CD4-positive, alpha-beta T cell (primary cell): Measurements from ENCODE around the gene GPR143. TPM values are rescaled to one million over a fixed set of nuclear protein-coding genes. Genes with fewer than 3 reads are reported as not detected.
"Not testable (repeated sequence)": the region's sequence is repeated elsewhere in the genome, so short reads cannot be mapped to it uniquely, and the experiment has no call there.

Source experiments
- ATAC-seq: fragments of 200-7000 bp; cut with Tn5 transposase; one replicate; pipeline ENCODE4 v1.10.0; 2022; ENCODE audit warnings: mild to moderate bottlenecking; ENCODE audit not compliant: poor library complexity
- CTCF ChIA-PET: fragments of 350-600 bp; sonication (Branson Sonifier 250); formaldehyde crosslinking; loops from one replicate; lab custom pipeline; 2021; ENCODE audit warnings: antibody characterized with exemption, inconsistent platforms; lab: Charles Lee
- POLR2A ChIA-PET: fragments of 350-600 bp; sonication (Branson Sonifier 250); formaldehyde crosslinking; loops from one replicate; lab custom pipeline; 2021; ENCODE audit warnings: antibody characterized with exemption, inconsistent platforms; lab: Charles Lee
- DNase-seq, 14 experiments: peaks; one replicate each; pipeline ENCODE4 v3.0.0-alpha.2; 2013 to 2020; ENCODE audit warnings: mixed read lengths in 2 of 14
- H3K27ac ChIP-seq, 2 donors: one replicate each; pipeline versions ENCODE4 v1.5.1 to v1.7.0; 2013; ENCODE audit warnings: low read length in 2 of 2, low read depth in 1 of 2, mild to moderate bottlenecking in 1 of 2
- H3K27me3 ChIP-seq, 2 experiments: 1 replicate in 1 of 2; 2 replicates in 1 of 2; pipeline versions ENCODE4 v1.6.1 to v1.7.0; 2013; ENCODE audit warnings: low read length in 2 of 2, control low read depth in 1 of 2, mild to moderate bottlenecking in 1 of 2, moderate library complexity in 1 of 2; ENCODE audit not compliant: insufficient read depth in 2 of 2, control insufficient read depth in 1 of 2
- H3K36me3 ChIP-seq: one replicate; pipeline ENCODE4 v1.6.1; 2013; ENCODE audit warnings: low read length, control low read depth; ENCODE audit not compliant: insufficient read depth
- H3K4me1 ChIP-seq: one replicate; pipeline ENCODE4 v1.6.1; 2013; ENCODE audit warnings: low read length, control low read depth; ENCODE audit not compliant: insufficient read depth
- H3K4me3 ChIP-seq: one replicate; pipeline ENCODE4 v1.5.1; 2013; ENCODE audit warnings: mild to moderate bottlenecking, low read length, moderate library complexity
- H3K9me3 ChIP-seq, 2 experiments: 1 replicate in 1 of 2; 2 replicates in 1 of 2; pipeline versions ENCODE4 v1.6.1 to v1.7.0; 2013; ENCODE audit warnings: low read length in 2 of 2, mild to moderate bottlenecking in 2 of 2, control low read depth in 1 of 2, moderate library complexity in 1 of 2; ENCODE audit not compliant: control insufficient read depth in 1 of 2, insufficient read depth in 1 of 2
- H3K27ac Mint-ChIP-seq: one replicate; pipeline ENCODE4 v1.8.0; 2020; ENCODE audit warnings: mixed read lengths
- H3K27me3 Mint-ChIP-seq: one replicate; pipeline ENCODE4 v1.8.0; 2021; ENCODE audit warnings: mixed read lengths
- H3K36me3 Mint-ChIP-seq: one replicate; pipeline ENCODE4 v1.8.0; 2021; ENCODE audit warnings: low read depth, mixed read lengths
- H3K4me1 Mint-ChIP-seq: one replicate; pipeline ENCODE4 v1.8.0; 2021; ENCODE audit warnings: low read depth, mixed read lengths
- H3K4me3 Mint-ChIP-seq: one replicate; pipeline ENCODE4 v1.8.0; 2020; ENCODE audit warnings: mild to moderate bottlenecking, mixed read lengths
- H3K9me3 Mint-ChIP-seq: one replicate; pipeline ENCODE4 v1.8.0; 2020; ENCODE audit warnings: mixed read lengths
- intact Hi-C, 2 experiments: fragments of 100-400 bp; cut with DNase I in 1 of 2; cut with micrococcal nuclease in 1 of 2; formaldehyde crosslinking; loops; one replicate each; pipeline versions ENCODE4 v1.15.1 to v1.9.0; 2023 to 2025; cut with DNase I, micrococcal nuclease
- polyA plus RNA-seq, 2 donors: library from polyadenylated mRNA; unstranded; fragments of 120-200 nt; gene quantifications; one replicate each; pipeline ENCODE4 v1.2.1, GENCODE V29; 2013
- total RNA-seq, 174 experiments: library from RNA in 2 of 174; stranded (reverse) in 2 of 174; gene quantifications; one replicate each; pipeline ENCODE4 v1.2.3 and lab custom pipeline; 2021 to 2026
- TF ChIP-seq, protein P1 (sequence below): fragments of 200-600 bp; IDR thresholded peaks from one replicate; pipeline ENCODE4 v1.8.0; 2022; ENCODE audit warnings: antibody characterized with exemption, mild to moderate bottlenecking

GPR143 gene
- total RNA-seq (not detected), total RNA-seq (lab: John Stamatoyannopoulos, UW) (0 to 0.06 (median 0) reads per million in 172 experiments)
- polyA plus RNA-seq (2013, experiment 1 of 2): 0.04 TPM
- 0.11 TPM for polyA plus RNA-seq (2013, experiment 2 of 2)

DNA sequence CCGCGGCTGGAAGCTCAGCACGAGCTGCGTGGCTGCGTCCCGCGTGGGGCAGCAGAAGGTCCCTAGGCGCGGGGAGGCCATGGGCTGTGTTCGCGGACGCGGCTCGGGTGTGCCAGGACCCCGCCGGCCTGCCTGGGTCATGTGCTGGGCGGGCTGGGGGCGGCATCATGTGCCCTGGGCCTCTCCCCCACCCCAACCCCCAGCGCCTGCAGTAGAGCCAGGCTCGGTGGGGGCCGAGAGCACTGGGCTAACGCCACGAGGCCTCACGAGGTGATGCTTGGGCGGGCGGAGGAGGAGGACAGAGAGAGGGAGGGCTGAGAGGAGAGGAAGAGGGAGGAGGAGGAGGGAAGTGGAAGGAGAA, at the start of gene GPR143:
TSS of gene GPR143 (minus strand) at position 111 of the 361 bp plus-strand sequence. CDS start at position 81, 30 bp downstream.
- H3K27me3 Mint-ChIP-seq: peaks cover 22% of the 10 kb centered on the region
- Histone ChIP-seq H3K9me3 (no peaks in the 10 kb centered on the region), H3K4me1 (no peaks in the 10 kb centered on the region), H3K4me3 (no peak within 1 kb of the TSS), H3K27me3 (peaks cover 0 to 2% of the 10 kb centered on the region in 2 experiments), H3K36me3 (no peaks in the 10 kb centered on the region), H3K27ac (no peak within 1 kb of the TSS)
- POLR2A ChIA-PET: no interaction called here
- TF ChIP-seq, protein P1, sequence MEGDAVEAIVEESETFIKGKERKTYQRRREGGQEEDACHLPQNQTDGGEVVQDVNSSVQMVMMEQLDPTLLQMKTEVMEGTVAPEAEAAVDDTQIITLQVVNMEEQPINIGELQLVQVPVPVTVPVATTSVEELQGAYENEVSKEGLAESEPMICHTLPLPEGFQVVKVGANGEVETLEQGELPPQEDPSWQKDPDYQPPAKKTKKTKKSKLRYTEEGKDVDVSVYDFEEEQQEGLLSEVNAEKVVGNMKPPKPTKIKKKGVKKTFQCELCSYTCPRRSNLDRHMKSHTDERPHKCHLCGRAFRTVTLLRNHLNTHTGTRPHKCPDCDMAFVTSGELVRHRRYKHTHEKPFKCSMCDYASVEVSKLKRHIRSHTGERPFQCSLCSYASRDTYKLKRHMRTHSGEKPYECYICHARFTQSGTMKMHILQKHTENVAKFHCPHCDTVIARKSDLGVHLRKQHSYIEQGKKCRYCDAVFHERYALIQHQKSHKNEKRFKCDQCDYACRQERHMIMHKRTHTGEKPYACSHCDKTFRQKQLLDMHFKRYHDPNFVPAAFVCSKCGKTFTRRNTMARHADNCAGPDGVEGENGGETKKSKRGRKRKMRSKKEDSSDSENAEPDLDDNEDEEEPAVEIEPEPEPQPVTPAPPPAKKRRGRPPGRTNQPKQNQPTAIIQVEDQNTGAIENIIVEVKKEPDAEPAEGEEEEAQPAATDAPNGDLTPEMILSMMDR: no peak
- intact Hi-C loops: no loop called here
- H3K4me1 Mint-ChIP-seq: no peaks in the 10 kb centered on the region
- no peaks in the 10 kb centered on the region for H3K9me3 Mint-ChIP-seq
- ATAC-seq (no peak), DNase-seq (no peak)
- no peak within 1 kb of the TSS for H3K27ac Mint-ChIP-seq
- H3K36me3 Mint-ChIP-seq: no peaks in the 10 kb centered on the region
- no peak within 1 kb of the TSS for H3K4me3 Mint-ChIP-seq
- CTCF ChIA-PET: no interaction called here

DNA sequence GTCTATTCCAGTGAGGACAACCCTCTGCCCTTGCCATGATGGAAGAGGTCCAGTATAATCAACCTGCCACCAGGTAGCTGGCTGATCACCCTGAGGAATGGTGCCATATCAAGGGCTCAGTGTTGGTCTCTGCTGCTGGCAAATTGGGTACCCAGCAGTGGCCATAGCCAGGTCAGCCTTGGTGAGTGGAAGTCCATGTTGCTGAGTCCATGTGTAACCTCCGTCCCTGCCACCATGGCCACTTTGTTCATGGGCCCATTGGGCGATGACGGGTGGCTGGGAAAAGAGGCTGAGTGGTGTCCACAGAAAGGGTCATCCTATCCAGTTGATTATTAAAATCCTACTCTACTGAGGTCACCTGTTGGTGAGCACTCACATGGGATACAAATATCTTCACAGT, 45.4 kb upstream of the GPR143 start:
- POLR2A ChIA-PET, DNase-seq, H3K4me1 ChIP-seq, H3K36me3 ChIP-seq, H3K27me3 Mint-ChIP-seq, H3K4me3 ChIP-seq, CTCF ChIA-PET, H3K4me3 Mint-ChIP-seq, H3K9me3 Mint-ChIP-seq, H3K4me1 Mint-ChIP-seq, H3K27ac Mint-ChIP-seq, H3K27ac ChIP-seq, ATAC-seq, H3K27me3 ChIP-seq, intact Hi-C loops, H3K36me3 Mint-ChIP-seq, H3K9me3 ChIP-seq: not testable (repeated sequence)

DNA sequence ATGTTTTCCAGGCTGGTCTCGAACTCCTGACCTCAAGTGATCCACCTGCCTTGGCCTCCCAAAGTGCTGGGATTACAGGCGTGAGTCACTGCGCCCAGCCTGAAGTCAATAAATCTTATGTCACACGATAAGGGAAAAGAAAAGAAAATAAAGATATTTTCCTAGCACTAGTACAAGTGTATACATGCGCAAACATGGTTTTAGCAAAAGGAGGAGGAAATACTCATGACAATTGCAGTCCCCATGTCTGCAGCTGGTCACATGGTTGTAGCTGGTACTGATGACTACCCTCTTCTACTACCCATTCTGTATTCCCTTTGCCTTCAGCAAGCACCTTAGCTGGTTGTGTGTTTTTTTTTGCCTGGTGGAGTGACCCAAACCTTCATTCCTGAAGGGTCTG, 44.2 kb upstream of the GPR143 start:
- H3K4me1 Mint-ChIP-seq, H3K27me3 Mint-ChIP-seq, H3K4me1 ChIP-seq, H3K36me3 ChIP-seq, ATAC-seq, H3K4me3 Mint-ChIP-seq, H3K27ac ChIP-seq, CTCF ChIA-PET, H3K27ac Mint-ChIP-seq, DNase-seq, H3K9me3 Mint-ChIP-seq, H3K9me3 ChIP-seq, POLR2A ChIA-PET, H3K36me3 Mint-ChIP-seq, H3K4me3 ChIP-seq, intact Hi-C loops, H3K27me3 ChIP-seq: not testable (repeated sequence)

DNA sequence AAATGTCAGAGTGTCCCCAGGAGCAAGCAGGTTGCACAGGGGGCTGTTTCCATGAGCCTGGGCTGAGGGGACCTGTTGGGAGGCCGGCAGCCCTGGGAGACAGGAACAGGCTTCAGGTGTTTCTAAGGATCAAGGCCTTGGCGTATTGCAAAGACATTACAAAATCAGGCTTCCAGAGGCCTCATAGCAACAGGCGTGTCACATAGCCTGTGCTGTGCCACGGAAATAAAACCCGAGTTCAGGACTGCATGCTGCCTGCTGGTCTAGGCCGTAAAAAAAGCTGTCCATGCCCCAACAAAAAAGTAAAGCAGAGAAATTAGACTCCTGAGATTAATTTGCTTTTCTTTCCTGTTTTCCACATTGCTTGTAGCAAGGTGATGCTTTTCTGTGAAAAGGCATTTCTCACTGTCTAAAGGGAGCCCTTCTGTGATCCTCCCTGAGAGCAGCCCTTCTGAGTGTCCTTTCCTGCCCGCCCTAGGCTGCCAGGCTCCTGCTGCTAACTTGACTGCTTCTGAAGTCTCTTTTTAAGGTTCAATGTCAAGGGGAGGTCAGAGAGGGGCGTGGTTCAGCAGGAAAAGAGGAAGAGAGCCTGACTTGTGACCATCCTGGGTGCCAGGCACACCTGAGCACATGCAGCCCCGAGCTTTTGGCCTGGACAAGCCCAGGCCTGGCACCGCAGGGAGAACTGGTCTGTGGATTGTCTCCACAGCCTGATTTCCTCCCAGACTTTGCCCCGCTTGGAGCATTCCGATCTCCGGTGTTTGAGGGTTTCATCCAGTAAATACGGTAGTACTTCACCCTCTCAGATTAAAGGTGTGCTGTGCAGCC, 41.9 kb upstream of the GPR143 start:
- ChIA-PET CTCF (no interaction called here), POLR2A (no interaction called here)
- no peaks in the 10 kb centered on the region for H3K4me1 Mint-ChIP-seq
- H3K27ac Mint-ChIP-seq: no peak overlapping the region
- TF ChIP-seq, protein P1: no peak
- DNase-seq: no peak
- no peak for ATAC-seq
- no peaks in the 10 kb centered on the region for H3K36me3 Mint-ChIP-seq
- H3K27ac ChIP-seq: no peak overlapping the region
- H3K27me3 Mint-ChIP-seq: no peaks in the 10 kb centered on the region
- H3K4me3 Mint-ChIP-seq: no peak overlapping the region
- H3K9me3 ChIP-seq: no peaks in the 10 kb centered on the region
- no peaks in the 10 kb centered on the region for H3K27me3 ChIP-seq
- no peaks in the 10 kb centered on the region for H3K4me1 ChIP-seq
- intact Hi-C loops: no loop called here
- no peaks in the 10 kb centered on the region for H3K9me3 Mint-ChIP-seq
- H3K36me3 ChIP-seq: no peaks in the 10 kb centered on the region
- no peak overlapping the region for H3K4me3 ChIP-seq
